ENCODE measurements around the gene TGFB2.

The TGFB2 gene

DNA sequence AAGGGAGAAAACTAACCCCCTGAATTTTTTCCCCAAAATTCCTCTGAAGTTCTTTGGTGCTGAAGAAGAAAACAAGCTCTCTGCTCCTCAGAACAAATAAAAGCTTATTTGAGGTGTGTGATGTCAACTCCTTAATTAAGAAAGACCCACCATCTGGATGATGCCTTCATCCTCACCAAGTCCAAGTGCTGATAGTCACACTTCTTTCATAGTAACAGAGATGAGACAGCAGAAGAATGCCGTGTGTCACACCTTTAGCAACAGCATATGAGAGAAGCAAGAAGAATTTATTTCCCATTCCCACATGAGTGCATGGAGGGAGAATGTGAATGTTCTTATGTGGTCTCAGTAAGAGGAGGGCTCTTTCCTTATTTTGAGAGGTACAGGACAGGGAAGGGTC, 91.2 kb downstream of the TGFB2 start:
- TF ChIP-seq, protein P1, sequence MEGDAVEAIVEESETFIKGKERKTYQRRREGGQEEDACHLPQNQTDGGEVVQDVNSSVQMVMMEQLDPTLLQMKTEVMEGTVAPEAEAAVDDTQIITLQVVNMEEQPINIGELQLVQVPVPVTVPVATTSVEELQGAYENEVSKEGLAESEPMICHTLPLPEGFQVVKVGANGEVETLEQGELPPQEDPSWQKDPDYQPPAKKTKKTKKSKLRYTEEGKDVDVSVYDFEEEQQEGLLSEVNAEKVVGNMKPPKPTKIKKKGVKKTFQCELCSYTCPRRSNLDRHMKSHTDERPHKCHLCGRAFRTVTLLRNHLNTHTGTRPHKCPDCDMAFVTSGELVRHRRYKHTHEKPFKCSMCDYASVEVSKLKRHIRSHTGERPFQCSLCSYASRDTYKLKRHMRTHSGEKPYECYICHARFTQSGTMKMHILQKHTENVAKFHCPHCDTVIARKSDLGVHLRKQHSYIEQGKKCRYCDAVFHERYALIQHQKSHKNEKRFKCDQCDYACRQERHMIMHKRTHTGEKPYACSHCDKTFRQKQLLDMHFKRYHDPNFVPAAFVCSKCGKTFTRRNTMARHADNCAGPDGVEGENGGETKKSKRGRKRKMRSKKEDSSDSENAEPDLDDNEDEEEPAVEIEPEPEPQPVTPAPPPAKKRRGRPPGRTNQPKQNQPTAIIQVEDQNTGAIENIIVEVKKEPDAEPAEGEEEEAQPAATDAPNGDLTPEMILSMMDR (IDR thresholded peaks at IDR 0.05; ENCODE audit: low read depth, low read length, missing control alignments), result no peak
- DNase-seq (ENCODE audit: low read depth), result no peak
- in situ Hi-C loops (cut with HindIII; ENCODE audit: low sequenced_read_pairs), result loop anchor here (5.0 kb wide), 1 partner anchor 34 kb away; no protein-coding TSS in a partner anchor
- no peak overlapping the region for H3K4me3 ChIP-seq (ENCODE audit: low read depth, low read length)

DNA sequence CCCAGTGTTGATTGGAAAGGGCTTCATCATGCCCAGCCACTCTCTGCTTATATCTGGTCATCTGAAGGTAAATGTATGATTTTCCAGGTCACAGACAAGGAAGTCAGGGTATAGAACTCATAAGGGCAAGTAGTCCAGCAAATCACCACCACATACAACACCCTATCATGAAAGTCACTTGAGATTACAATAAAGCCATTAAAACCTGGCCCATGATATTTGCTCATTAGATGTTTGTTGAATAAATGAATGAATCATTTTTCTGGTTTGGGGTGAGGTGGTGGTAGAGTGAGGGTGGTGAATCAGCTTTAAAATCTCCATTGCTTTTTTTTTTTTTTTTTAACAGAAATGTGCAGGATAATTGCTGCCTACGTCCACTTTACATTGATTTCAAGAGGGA, 91.9 kb downstream of the TGFB2 start:
- TF ChIP-seq, protein P1 (IDR thresholded peaks at IDR 0.05; ENCODE audit: low read depth, low read length, missing control alignments), result no peak
- in situ Hi-C loops (cut with HindIII; ENCODE audit: low sequenced_read_pairs), result loop anchor here (5.0 kb wide), 1 partner anchor 35 kb away; no protein-coding TSS in a partner anchor
- no peak overlapping the region for H3K4me3 ChIP-seq (ENCODE audit: low read depth, low read length)
- DNase-seq (ENCODE audit: low read depth), result no peak

DNA sequence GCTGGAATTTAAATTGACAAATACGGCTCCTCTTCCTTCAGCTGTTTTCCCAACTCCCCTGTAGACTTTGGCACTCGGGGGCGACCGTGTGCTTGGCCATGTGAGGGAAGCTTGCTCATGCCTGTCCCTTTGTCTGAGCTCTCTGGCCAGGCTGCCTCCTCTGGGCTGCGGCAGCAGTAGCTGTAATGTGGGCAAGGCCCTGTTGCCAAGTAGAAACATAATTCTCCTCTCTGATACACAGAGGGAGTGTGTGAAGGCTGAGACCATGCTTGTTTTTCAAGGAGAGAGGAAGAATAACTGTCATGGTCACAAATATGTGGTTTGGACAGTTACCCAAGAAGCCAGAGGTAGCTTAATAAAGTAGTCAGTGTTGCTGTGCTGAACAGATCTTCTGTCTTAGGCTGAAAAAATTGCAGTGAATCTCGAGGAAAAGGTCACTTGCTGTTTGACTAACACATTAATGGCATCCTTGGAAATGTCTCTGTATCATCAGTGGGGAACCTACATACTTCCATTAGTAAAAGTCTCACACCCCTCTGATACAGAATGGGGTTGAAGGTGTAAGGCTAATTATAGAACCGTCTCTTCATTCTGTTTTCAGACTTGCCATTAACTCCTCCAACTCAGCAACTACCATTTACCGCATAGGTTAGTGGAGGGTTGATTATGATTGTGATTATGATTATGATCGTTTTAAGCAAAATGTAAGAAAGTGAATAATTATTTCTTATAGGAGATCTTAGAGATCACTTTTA, 94.6 kb downstream of the TGFB2 start:
- DNase-seq (ENCODE audit: low read depth), result peak; percentile 79
- no peak overlapping the region for H3K4me3 ChIP-seq (ENCODE audit: low read depth, low read length)
- TF ChIP-seq, protein P1 (IDR thresholded peaks at IDR 0.05; ENCODE audit: low read depth, low read length, missing control alignments), result peak; percentile 29
- in situ Hi-C loops (cut with HindIII; ENCODE audit: low sequenced_read_pairs), result loop anchor here (5.0 kb wide), 1 partner anchor 37 kb away; no protein-coding TSS in a partner anchor

DNA sequence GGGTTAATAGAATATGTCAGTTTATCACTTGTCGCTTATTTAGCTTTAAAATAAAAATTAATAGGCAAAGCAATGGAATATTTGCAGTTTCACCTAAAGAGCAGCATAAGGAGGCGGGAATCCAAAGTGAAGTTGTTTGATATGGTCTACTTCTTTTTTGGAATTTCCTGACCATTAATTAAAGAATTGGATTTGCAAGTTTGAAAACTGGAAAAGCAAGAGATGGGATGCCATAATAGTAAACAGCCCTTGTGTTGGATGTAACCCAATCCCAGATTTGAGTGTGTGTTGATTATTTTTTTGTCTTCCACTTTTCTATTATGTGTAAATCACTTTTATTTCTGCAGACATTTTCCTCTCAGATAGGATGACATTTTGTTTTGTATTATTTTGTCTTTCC, 98.1 kb downstream of the TGFB2 start:
- no peak overlapping the region for H3K4me3 ChIP-seq (ENCODE audit: low read depth, low read length)
- no peak for DNase-seq (ENCODE audit: low read depth)
- in situ Hi-C loops (cut with HindIII; ENCODE audit: low sequenced_read_pairs), result no loop called here
- TF ChIP-seq, protein P1 (IDR thresholded peaks at IDR 0.05; ENCODE audit: low read depth, low read length, missing control alignments), result no peak

DNA sequence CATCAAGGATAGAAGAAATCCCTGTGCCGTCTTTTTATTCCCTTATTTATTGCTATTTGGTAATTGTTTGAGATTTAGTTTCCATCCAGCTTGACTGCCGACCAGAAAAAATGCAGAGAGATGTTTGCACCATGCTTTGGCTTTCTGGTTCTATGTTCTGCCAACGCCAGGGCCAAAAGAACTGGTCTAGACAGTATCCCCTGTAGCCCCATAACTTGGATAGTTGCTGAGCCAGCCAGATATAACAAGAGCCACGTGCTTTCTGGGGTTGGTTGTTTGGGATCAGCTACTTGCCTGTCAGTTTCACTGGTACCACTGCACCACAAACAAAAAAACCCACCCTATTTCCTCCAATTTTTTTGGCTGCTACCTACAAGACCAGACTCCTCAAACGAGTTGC, 99.0 kb downstream of the TGFB2 start:
- no peak for DNase-seq (ENCODE audit: low read depth)
- TF ChIP-seq, protein P1 (IDR thresholded peaks at IDR 0.05; ENCODE audit: low read depth, low read length, missing control alignments), result no peak
- no peak overlapping the region for H3K4me3 ChIP-seq (ENCODE audit: low read depth, low read length)
- in situ Hi-C loops (cut with HindIII; ENCODE audit: low sequenced_read_pairs), result no loop called here

DNA sequence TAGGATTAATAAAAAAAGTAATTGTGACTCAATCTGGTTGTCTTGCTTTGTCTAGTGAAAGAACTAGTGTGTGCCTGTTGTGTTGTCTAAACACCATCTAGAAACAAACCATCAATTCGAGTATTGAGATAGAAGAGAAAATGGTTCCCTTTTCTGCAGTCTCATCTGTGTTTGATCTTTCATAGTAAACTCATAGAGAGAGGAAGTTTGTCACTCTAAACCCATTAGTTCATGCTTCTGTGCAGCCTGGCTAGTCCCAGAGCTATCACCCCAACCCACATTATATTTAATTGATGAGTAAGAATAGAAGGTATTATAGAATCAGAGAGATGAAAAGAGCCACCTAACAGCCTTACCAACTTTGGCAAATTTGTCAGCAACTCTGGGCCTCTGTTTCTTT, 99.5 kb downstream of the TGFB2 start:
- in situ Hi-C loops (cut with HindIII; ENCODE audit: low sequenced_read_pairs), result no loop called here
- no peak for DNase-seq (ENCODE audit: low read depth)
- H3K4me3 ChIP-seq (ENCODE audit: low read depth, low read length), result no peak overlapping the region
- TF ChIP-seq, protein P1 (IDR thresholded peaks at IDR 0.05; ENCODE audit: low read depth, low read length, missing control alignments), result no peak
